Endothelial cell of umbilical vein (primary cell): Measurements from ENCODE around the gene PTPRD. TPM values are rescaled to one million over a fixed set of nuclear protein-coding genes. Genes with fewer than 3 reads are reported as not detected.

Experiments used
- BruUV-seq: library from RNA; stranded (reverse); fragments of 400-500 nt; replicated peaks from 2 replicates; lab custom pipeline; 2021; lab: Mats Ljungman, UMichigan
- CTCF ChIA-PET: fragments of 300-600, 350-600 bp; sonication (Branson Sonifier 250); formaldehyde crosslinking; loops from one replicate; lab custom pipeline; 2021; ENCODE audit warnings: antibody characterized with exemption, inconsistent platforms; lab: Charles Lee
- POLR2A ChIA-PET: fragments of 300-600, 350-600 bp; sonication (Branson Sonifier 250); formaldehyde crosslinking; loops from one replicate; lab custom pipeline; 2021; ENCODE audit warnings: antibody characterized with exemption, inconsistent platforms; lab: Charles Lee
- DNase-seq: peaks from one replicate; pipeline ENCODE4 v3.0.0-alpha.2; 2011; ENCODE audit warnings: low read depth, low spot score
- FAIRE-seq: peaks from 2 replicates; lab custom pipeline; 2011; peaks lifted over from hg19 to GRCh38; lab: Jason Lieb, UNC
- H2AFZ ChIP-seq: 2 replicates; pipeline ENCODE4 v1.6.0; 2012; ENCODE audit warnings: low read depth, low read length, control low read depth, inconsistent platforms
- H3K27ac ChIP-seq: 2 replicates; pipeline ENCODE4 v1.5.1; 2011; ENCODE audit warnings: low read depth, mild to moderate bottlenecking, control low read depth, low read length, moderate library complexity; ENCODE audit not compliant: insufficient read depth
- H3K27me3 ChIP-seq, 2 experiments: 2 replicates each; pipeline versions ENCODE4 v1.6.0 to v1.6.1; 2011; ENCODE audit warnings: low read length in 2 of 2, mixed read lengths in 1 of 2; ENCODE audit not compliant: control insufficient read depth in 2 of 2, insufficient read depth in 2 of 2
- H3K36me3 ChIP-seq, 2 experiments: 2 replicates in 1 of 2; 3 replicates in 1 of 2; pipeline ENCODE4 v1.5.1; 2011; ENCODE audit warnings: low read length in 2 of 2, mild to moderate bottlenecking in 1 of 2, moderate library complexity in 1 of 2; ENCODE audit not compliant: control insufficient read depth in 2 of 2, insufficient read depth in 2 of 2; ENCODE audit errors: extremely low read depth in 1 of 2
- H3K4me1 ChIP-seq: 3 replicates; pipeline ENCODE4 v1.5.1; 2011; ENCODE audit warnings: mild to moderate bottlenecking, low read length; ENCODE audit not compliant: control insufficient read depth, insufficient read depth; ENCODE audit errors: extremely low read depth
- H3K4me2 ChIP-seq: 2 replicates; pipeline ENCODE4 v1.6.1; 2011; ENCODE audit warnings: low read length, control low read depth, mixed read lengths; ENCODE audit not compliant: insufficient read depth
- H3K4me3 ChIP-seq, 3 experiments: fragments of 200-600 bp in 1 of 3; sonication (generic), shearing (Covaris generic) in 1 of 3; replicated peaks in 1 of 3; 2 replicates each; pipeline ENCODE4 v1.5.1; 2011 to 2016; ENCODE audit warnings: control low read depth in 3 of 3, low read length in 3 of 3, mild to moderate bottlenecking in 2 of 3, inconsistent platforms in 1 of 3, low read depth in 1 of 3, moderate library complexity in 1 of 3; ENCODE audit not compliant: insufficient read depth in 1 of 3
- H3K79me2 ChIP-seq: 2 replicates; pipeline ENCODE4 v1.6.0; 2012; ENCODE audit warnings: low read length, inconsistent platforms; ENCODE audit not compliant: control insufficient read depth, insufficient read depth
- H3K9ac ChIP-seq: replicated peaks from 2 replicates; pipeline ENCODE3; 2011; ENCODE audit warnings: low read length, control low read depth; ENCODE audit not compliant: insufficient read depth; ENCODE audit errors: extremely low read depth
- H3K9me1 ChIP-seq: replicated peaks from 3 replicates; pipeline ENCODE4 v1.6.0; 2011; ENCODE audit warnings: mild to moderate bottlenecking, low read length; ENCODE audit not compliant: control insufficient read depth, insufficient read depth; ENCODE audit errors: extremely low read depth
- H3K9me3 ChIP-seq: replicated peaks from 2 replicates; pipeline ENCODE4 v1.5.1; 2012; ENCODE audit warnings: low read length, inconsistent platforms; ENCODE audit not compliant: control insufficient read depth, insufficient read depth
- H4K20me1 ChIP-seq: replicated peaks from 2 replicates; pipeline ENCODE3; 2011; ENCODE audit warnings: mild to moderate bottlenecking, low read length; ENCODE audit not compliant: control insufficient read depth, insufficient read depth; ENCODE audit errors: extremely low read depth
- EZH2 ChIP-seq: IDR thresholded peaks from 2 replicates; pipeline ENCODE4 v1.6.1; 2012; ENCODE audit warnings: borderline replicate concordance, low read depth, mild to moderate bottlenecking, moderate library complexity, low read length, inconsistent platforms; ENCODE audit not compliant: severe bottlenecking
- FOS ChIP-seq: IDR thresholded peaks from 2 replicates; pipeline ENCODE4 v1.6.1; 2011; ENCODE audit warnings: mild to moderate bottlenecking, low read length, moderate library complexity, borderline replicate concordance; ENCODE audit not compliant: insufficient read depth
- GATA2 ChIP-seq: IDR thresholded peaks from 2 replicates; pipeline ENCODE4 v1.7.0; 2011; ENCODE audit warnings: low read depth, mild to moderate bottlenecking, moderate library complexity, mixed read lengths, low read length; ENCODE audit not compliant: insufficient read length, insufficient read depth
- JUN ChIP-seq: IDR thresholded peaks from 2 replicates; pipeline ENCODE4 v1.6.1; 2011; ENCODE audit warnings: borderline replicate concordance, low read depth; ENCODE audit not compliant: insufficient read length, insufficient read depth
- MYC ChIP-seq: IDR thresholded peaks from one replicate; pipeline ENCODE4 v1.6.1; 2011; ENCODE audit warnings: mild to moderate bottlenecking, low read depth, low read length
- POLR2A ChIP-seq: IDR thresholded peaks from 2 replicates; pipeline ENCODE4 v1.6.1; 2012; ENCODE audit warnings: low read depth, mild to moderate bottlenecking, control low read depth, low read length
- POLR2AphosphoS5 ChIP-seq: IDR thresholded peaks from 2 replicates; pipeline ENCODE4 v1.6.1; 2012; ENCODE audit warnings: low read depth, mild to moderate bottlenecking, control low read depth, low read length, moderate library complexity; ENCODE audit not compliant: insufficient read depth
- dilution Hi-C: fragments of 300-500 bp; cut with MboI; formaldehyde crosslinking; loops from one replicate; pipeline ENCODE4 v1.15.0; 2019; ENCODE audit warnings: low sequenced_read_pairs; ENCODE audit not compliant: extremely low pct_ligation_motif_present
- intact Hi-C: fragments of 100-400 bp; cut with micrococcal nuclease; formaldehyde crosslinking; loops from one replicate; pipeline ENCODE4 v1.10.0; 2022
- polyA plus RNA-seq, 4 experiments: library from polyadenylated mRNA; depleted of rRNA in 3 of 4; stranded (reverse) in 3 of 4; unstranded in 1 of 4; fragments of >200 nt; gene quantifications; 2 replicates each; pipeline versions ENCODE4 v1.2.1 to v1.2.3, GENCODE V29; 2011 to 2012; ENCODE audit warnings: missing spikeins in 1 of 4
- total RNA-seq: library from RNA; stranded (reverse); gene quantifications from 2 replicates; pipeline ENCODE4 v1.2.3, GENCODE V29; 2021
- TF ChIP-seq, protein P1 (sequence below), 2 donors: IDR thresholded peaks; 1 replicate in 1 of 2; 2 replicates in 1 of 2; pipeline ENCODE4 v1.5.1; 2011; ENCODE audit warnings: low read length in 2 of 2, mild to moderate bottlenecking in 2 of 2, moderate library complexity in 2 of 2, control low read depth in 1 of 2, inconsistent platforms in 1 of 2, low read depth in 1 of 2; ENCODE audit not compliant: insufficient read depth in 1 of 2; ENCODE audit errors: extremely low read depth in 1 of 2
- TF ChIP-seq, protein P2 (sequence below): IDR thresholded peaks from 2 replicates; pipeline ENCODE4 v1.6.1; 2011; ENCODE audit not compliant: insufficient read depth, insufficient read length

PTPRD gene
- total and polyA plus RNA-seq, 2 donors (not counting 3 experiments of a cell fraction or from before 2014, with no cell fraction given) = 5.5 to 5.7 TPM

DNA sequence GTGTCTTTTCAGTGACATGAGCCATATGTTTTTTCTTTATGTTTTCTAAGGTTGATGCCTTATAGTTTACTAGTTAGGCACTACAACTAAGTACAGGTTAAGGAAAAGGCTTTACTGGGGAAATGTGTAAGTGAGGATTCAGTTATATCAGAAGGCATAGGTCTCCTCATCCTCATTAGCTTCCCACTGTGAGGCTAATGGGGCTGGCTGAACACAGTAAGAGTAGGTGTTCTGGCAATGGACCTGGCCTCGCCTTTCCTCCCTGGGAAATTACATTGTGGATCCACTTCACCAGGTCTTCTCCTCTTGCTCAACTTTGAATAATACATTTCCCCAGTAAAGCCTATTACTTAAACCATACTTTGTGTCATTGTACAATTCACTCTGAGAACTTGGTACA lies 225.5 kb downstream of the PTPRD start:
- Histone ChIP-seq H4K20me1 (no peaks in the 10 kb centered on the region), H3K9ac (no peak overlapping the region), H3K27me3 (no peaks in the 10 kb centered on the region), H3K79me2 (no peaks in the 10 kb centered on the region), H3K4me1 (no peaks in the 10 kb centered on the region), H2AFZ (no peak overlapping the region), H3K27ac (no peak overlapping the region), H3K36me3 (no peaks in the 10 kb centered on the region), H3K9me3 (no peaks in the 10 kb centered on the region), H3K9me1 (no peaks in the 10 kb centered on the region), H3K4me2 (no peak overlapping the region), H3K4me3 (no peak overlapping the region)
- ChIA-PET CTCF (no interaction called here), POLR2A (no interaction called here)
- DNase-seq = no peak
- TF ChIP-seq MYC = no peak
- TF ChIP-seq FOS = no peak
- TF ChIP-seq, protein P1, sequence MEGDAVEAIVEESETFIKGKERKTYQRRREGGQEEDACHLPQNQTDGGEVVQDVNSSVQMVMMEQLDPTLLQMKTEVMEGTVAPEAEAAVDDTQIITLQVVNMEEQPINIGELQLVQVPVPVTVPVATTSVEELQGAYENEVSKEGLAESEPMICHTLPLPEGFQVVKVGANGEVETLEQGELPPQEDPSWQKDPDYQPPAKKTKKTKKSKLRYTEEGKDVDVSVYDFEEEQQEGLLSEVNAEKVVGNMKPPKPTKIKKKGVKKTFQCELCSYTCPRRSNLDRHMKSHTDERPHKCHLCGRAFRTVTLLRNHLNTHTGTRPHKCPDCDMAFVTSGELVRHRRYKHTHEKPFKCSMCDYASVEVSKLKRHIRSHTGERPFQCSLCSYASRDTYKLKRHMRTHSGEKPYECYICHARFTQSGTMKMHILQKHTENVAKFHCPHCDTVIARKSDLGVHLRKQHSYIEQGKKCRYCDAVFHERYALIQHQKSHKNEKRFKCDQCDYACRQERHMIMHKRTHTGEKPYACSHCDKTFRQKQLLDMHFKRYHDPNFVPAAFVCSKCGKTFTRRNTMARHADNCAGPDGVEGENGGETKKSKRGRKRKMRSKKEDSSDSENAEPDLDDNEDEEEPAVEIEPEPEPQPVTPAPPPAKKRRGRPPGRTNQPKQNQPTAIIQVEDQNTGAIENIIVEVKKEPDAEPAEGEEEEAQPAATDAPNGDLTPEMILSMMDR (IDR thresholded peaks at IDR 0.05; ENCODE audit: extremely low read depth in 1 of 2, insufficient read depth in 1 of 2, low read depth in 1 of 2, low read length in 2 of 2) = no peak
- no peak for TF ChIP-seq JUN
- TF ChIP-seq GATA2 = no peak
- no peak for TF ChIP-seq POLR2AphosphoS5
- TF ChIP-seq EZH2 = no peak
- TF ChIP-seq POLR2A = no peak
- TF ChIP-seq, protein P2, sequence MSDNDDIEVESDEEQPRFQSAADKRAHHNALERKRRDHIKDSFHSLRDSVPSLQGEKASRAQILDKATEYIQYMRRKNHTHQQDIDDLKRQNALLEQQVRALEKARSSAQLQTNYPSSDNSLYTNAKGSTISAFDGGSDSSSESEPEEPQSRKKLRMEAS = no peak
- BruUV-seq = no TSS peak
- intact Hi-C loops (no loop called here), dilution Hi-C loops (no loop called here)
- FAIRE-seq = no peak
